Heart right ventricle (tissue), 16 donors: ENCODE measurements around the gene PDPK1. TPM values are rescaled to one million over a fixed set of nuclear protein-coding genes. Genes with fewer than 3 reads are reported as not detected.
A peak's percentile ranks its signal among the peaks of the same experiment; 100 is the strongest.
"Not testable (repeated sequence)": the region's sequence is repeated elsewhere in the genome, so short reads cannot be mapped to it uniquely, and the experiment has no call there.

Experiments
- ATAC-seq, 8 donors: fragments of 200-7000 bp; cut with Tn5 transposase; one replicate each; pipeline ENCODE4 v1.9.1; 2020; ENCODE audit warnings: mild to moderate bottlenecking in 8 of 8, moderate library complexity in 8 of 8, moderate number of reproducible peaks in 1 of 8
- DNase-seq, 2 donors: peaks; one replicate each; pipeline ENCODE4 v3.0.0-alpha.2; 2020
- H3K27ac ChIP-seq, 10 donors: fragments of 200-600 bp; sonication (generic) in 2 of 10; one replicate each; pipeline versions ENCODE4 v1.5.0 to v1.8.0; 2020 to 2022; ENCODE audit warnings: mild to moderate bottlenecking in 3 of 10
- H3K27me3 ChIP-seq, 7 donors: fragments of 200-600 bp; one replicate each; pipeline ENCODE4 v1.8.0; 2021 to 2022; ENCODE audit warnings: mild to moderate bottlenecking in 2 of 7
- H3K36me3 ChIP-seq, 9 donors: fragments of 200-600 bp; sonication (generic) in 1 of 9; one replicate each; pipeline versions ENCODE4 v1.5.0 to v1.8.0; 2020 to 2022; ENCODE audit warnings: mild to moderate bottlenecking in 2 of 9
- H3K4me1 ChIP-seq, 9 donors: fragments of 200-600 bp; sonication (generic) in 1 of 9; one replicate each; pipeline versions ENCODE4 v1.5.0 to v1.8.0; 2020 to 2022; ENCODE audit warnings: mild to moderate bottlenecking in 4 of 9
- H3K4me3 ChIP-seq, 10 donors: fragments of 200-600 bp; sonication (generic) in 2 of 10; one replicate each; pipeline versions ENCODE4 v1.5.0 to v1.8.0; 2020 to 2022; ENCODE audit warnings: mild to moderate bottlenecking in 7 of 10, moderate library complexity in 2 of 10
- H3K9me3 ChIP-seq, 11 donors: fragments of 200-600 bp in 10 of 11; sonication (generic) in 2 of 11; one replicate each; pipeline versions ENCODE4 v1.5.0 to v1.8.0; 2013 to 2022; ENCODE audit warnings: mild to moderate bottlenecking in 2 of 11, control low read depth in 1 of 11, moderate library complexity in 1 of 11
- CTCF ChIP-seq, 9 donors: fragments of 200-600 bp; sonication (generic) in 2 of 9; IDR thresholded peaks; one replicate each; pipeline versions ENCODE4 v1.5.0 to v1.8.0; 2021 to 2022; ENCODE audit warnings: antibody characterized with exemption in 9 of 9, mild to moderate bottlenecking in 5 of 9, moderate library complexity in 1 of 9
- WGBS, 2 donors: extraction: QIAGEN DNeasy Blood & Tissue Kit; methylation state at CpG; one replicate each; pipeline ENCODE4 v1.1.7; 2013; ENCODE audit warnings: inconsistent platforms in 1 of 2; 5-methylcytosine and 5-hydroxymethylcytosine counted together
- intact Hi-C, 10 donors: fragments of 100-400 bp; cut with DNase I; formaldehyde crosslinking; loops; one replicate each; pipeline versions ENCODE4 v1.11.1 to v1.14.2; 2022
- polyA plus RNA-seq, 2 donors: library from polyadenylated mRNA; stranded (reverse); fragments of 200-250 nt; gene quantifications; one replicate each; pipeline ENCODE4 v1.2.3, GENCODE V29; 2013
- total RNA-seq, 10 donors: library from RNA; stranded (reverse); fragmentation: NEBNext Ultra II Directional in 3 of 10; extraction: Animal tissue kit (Norgen Biotek cat#: 25700) in 3 of 10; gene quantifications; one replicate each; pipeline versions ENCODE4 v1.2.1 to v1.2.4, GENCODE V29; 2021 to 2023
- donor health status: Arrhythmogenic right ventricular cardiomyopathy.
- donor health status: ischemic (EF 13 %, LVEDD 7.1; RV severe dilation, severe dysfunction).
- donor health status: healthy with polysubstance abuse.
- donor health status: DM: no; HTN: yes; CAD: no.
- donor health status: DM: no; HTN: no; CAD: no.
- donor health status: ischemic (EF 25% LVEDD 6.9; RV normal size, moderate dysfunction).
- donor health status: ischemic (EF 25% LVEDD 5.7; RV mildly dilated, moderate dysfunction).
- donor health status: healthy.
- donor health status: DM: yes; HTN: yes; CAD: no.
- donor health status: Ischemic cardiomyopathy.
- donor health status: ischemic (EF 35%, LVEDD 5.7; RV mildly dilated, moderate dysfunction).
- donor health status: nonischemic (EF 11% LVEDD 7.7; RV severe dilation, severe dysfunction).
- donor health status: DM: yes; HTN: yes; CAD: no.
- donor health status: PGD.
- donor health status: ischemic (EF 29% LVEDD 5.4; RV normal size, mild dysfunction).
- donor health status: nonischemic (EF 23%, LVEDD 6.1; RV moderate dilation, normal function).

The PDPK1 gene
- total and polyA plus RNA-seq, 12 donors: 11.0 to 47.7 (median 37.8) TPM

- peaks cover 2 to 9% (median 4%) of the 10 kb centered on the region in 9 donors for H3K4me1 ChIP-seq
- no peaks in the 10 kb centered on the region for H3K9me3 ChIP-seq
- ATAC-seq: no peak
- no peaks in the 10 kb centered on the region for H3K27me3 ChIP-seq
- DNase-seq: no peak
- no peak overlapping the region for H3K4me3 ChIP-seq
- no peak overlapping the region for H3K27ac ChIP-seq
- TF ChIP-seq CTCF (IDR thresholded peaks at IDR 0.05): no peak
- peaks cover 0 to 24% (median 11%) of the 10 kb centered on the region in 9 donors for H3K36me3 ChIP-seq
- intact Hi-C loops: no loop called here
- WGBS, 2 donors: 87 to 89% methylated on average over 15 of the region's 15 CpGs
These were observed 77.0 kb downstream of the PDPK1 start for GRCh38 chr16:2614761-2615191.

GRCh38 chr16:2618964-2619363 lies 81.1 kb downstream of the PDPK1 start:
- WGBS, 2 donors: no CpG with 5 or more reads among the region's 20 CpGs
- H3K27ac ChIP-seq, DNase-seq, intact Hi-C loops, H3K27me3 ChIP-seq, H3K9me3 ChIP-seq, H3K4me3 ChIP-seq, H3K4me1 ChIP-seq, H3K36me3 ChIP-seq: not testable (repeated sequence)
- peak in 7 of 8 donors; percentile 69 to 82 (median 72) for ATAC-seq

GRCh38 chr16:2619628-2620027 lies 81.8 kb downstream of the PDPK1 start:
- H3K27ac ChIP-seq, H3K4me3 ChIP-seq, H3K4me1 ChIP-seq, H3K9me3 ChIP-seq, intact Hi-C loops, H3K27me3 ChIP-seq, H3K36me3 ChIP-seq, DNase-seq: not testable (repeated sequence)
- peak in 1 of 8 donors; percentile 8 for ATAC-seq
- 81 to 82% methylated on average over 6 of the region's 12 CpGs for WGBS, 2 donors

GRCh38 chr16:2620870-2621269 lies 83.0 kb downstream of the PDPK1 start:
- intact Hi-C loops, H3K27me3 ChIP-seq, H3K36me3 ChIP-seq, H3K4me1 ChIP-seq, DNase-seq, H3K9me3 ChIP-seq, H3K27ac ChIP-seq, H3K4me3 ChIP-seq: not testable (repeated sequence)
- 60 to 69% methylated on average over 2 to 7 of the region's 15 CpGs for WGBS, 2 donors
- peak in 2 of 8 donors; percentile 9 to 49 for ATAC-seq

- 88 to 98% methylated on average over 4 of the region's 8 CpGs for WGBS, 2 donors
- H3K9me3 ChIP-seq, H3K36me3 ChIP-seq, H3K4me1 ChIP-seq, H3K27ac ChIP-seq, DNase-seq, intact Hi-C loops, H3K27me3 ChIP-seq, H3K4me3 ChIP-seq, ATAC-seq: not testable (repeated sequence)
These were observed 83.6 kb downstream of the PDPK1 start for GRCh38 chr16:2621395-2621794.

GRCh38 chr16:2627075-2627474 lies 89.3 kb downstream of the PDPK1 start:
- intact Hi-C loops, H3K4me1 ChIP-seq, H3K27me3 ChIP-seq, DNase-seq, H3K36me3 ChIP-seq, ATAC-seq, H3K4me3 ChIP-seq, H3K9me3 ChIP-seq, H3K27ac ChIP-seq: not testable (repeated sequence)
- WGBS, 2 donors: no CpG with 5 or more reads among the region's 6 CpGs

GRCh38 chr16:2631203-2631602 lies 93.4 kb downstream of the PDPK1 start:
- WGBS, 2 donors: no CpG with 5 or more reads among the region's 11 CpGs
- H3K27ac ChIP-seq, H3K27me3 ChIP-seq, H3K4me3 ChIP-seq, DNase-seq, H3K9me3 ChIP-seq, H3K4me1 ChIP-seq, H3K36me3 ChIP-seq, intact Hi-C loops: not testable (repeated sequence)
- peak in 2 of 8 donors; percentile 10 to 21 for ATAC-seq

GRCh38 chr16:2632291-2632690 lies 94.5 kb downstream of the PDPK1 start:
- ATAC-seq, H3K9me3 ChIP-seq, DNase-seq, H3K4me1 ChIP-seq, H3K27me3 ChIP-seq, intact Hi-C loops, H3K4me3 ChIP-seq, H3K27ac ChIP-seq, H3K36me3 ChIP-seq: not testable (repeated sequence)
- no CpG with 5 or more reads among the region's 7 CpGs for WGBS, 2 donors
